ENCODE measurements around the gene BORCS5.
A peak's percentile ranks its signal among the peaks of the same experiment; 100 is the strongest.
"Not testable (repeated sequence)": the region's sequence is repeated elsewhere in the genome, so short reads cannot be mapped to it uniquely, and the experiment has no call there.

The BORCS5 gene

GRCh38 chr12:12488296-12488695, 131.4 kb downstream of the BORCS5 start:
- no peak for DNase-seq (ENCODE audit: low spot score)

- DNase-seq (ENCODE audit: low spot score), result no peak
These were observed 132.1 kb downstream of the BORCS5 start for GRCh38 chr12:12488823-12489550.

GRCh38 chr12:12491606-12492005, 134.7 kb downstream of the BORCS5 start:
- DNase-seq (ENCODE audit: low spot score), result no peak

GRCh38 chr12:12492547-12492946, 135.7 kb downstream of the BORCS5 start:
- no peak for DNase-seq (ENCODE audit: low spot score)

GRCh38 chr12:12495536-12495935, 138.7 kb downstream of the BORCS5 start:
- DNase-seq (ENCODE audit: low spot score), result no peak

- no peak for DNase-seq (ENCODE audit: low spot score)
These were observed 141.3 kb downstream of the BORCS5 start for GRCh38 chr12:12498210-12498609.

- DNase-seq (ENCODE audit: low spot score), result no peak
These were observed 143.2 kb downstream of the BORCS5 start for GRCh38 chr12:12499909-12500604.

GRCh38 chr12:12501121-12501520, 144.2 kb downstream of the BORCS5 start:
- DNase-seq (ENCODE audit: low spot score), result no peak

GRCh38 chr12:12502130-12502814, 145.4 kb downstream of the BORCS5 start:
- DNase-seq (ENCODE audit: low spot score), result not testable (repeated sequence)

- DNase-seq (ENCODE audit: low spot score), result no peak
These were observed 145.9 kb downstream of the BORCS5 start for GRCh38 chr12:12502815-12503151.

- DNase-seq (ENCODE audit: low spot score), result no peak
These were observed 146.7 kb downstream of the BORCS5 start for GRCh38 chr12:12503384-12504078.

- DNase-seq (ENCODE audit: low spot score), result peak; percentile 76
These were observed 148.9 kb downstream of the BORCS5 start for GRCh38 chr12:12505544-12506495.

GRCh38 chr12:12506496-12506890, 149.6 kb downstream of the BORCS5 start:
- no peak for DNase-seq (ENCODE audit: low spot score)

- no peak for DNase-seq (ENCODE audit: low spot score)
These were observed 150.2 kb downstream of the BORCS5 start for GRCh38 chr12:12507121-12507520.

GRCh38 chr12:12508612-12509011, 151.7 kb downstream of the BORCS5 start:
- no peak for DNase-seq (ENCODE audit: low spot score)

- DNase-seq (ENCODE audit: low spot score), result peak; percentile 93
These were observed 153.3 kb downstream of the BORCS5 start for GRCh38 chr12:12510141-12510540.

- no peak for DNase-seq (ENCODE audit: low spot score)
These were observed 153.7 kb downstream of the BORCS5 start for GRCh38 chr12:12510551-12510950.

- peak; percentile 83 for DNase-seq (ENCODE audit: low spot score)
These were observed 154.3 kb downstream of the BORCS5 start for GRCh38 chr12:12511021-12511783.

- no peak for DNase-seq (ENCODE audit: low spot score)
These were observed 155.2 kb downstream of the BORCS5 start for GRCh38 chr12:12511895-12512711.
